Keratinocyte (primary cell): Measurements from ENCODE around the gene ZNF488. TPM values are rescaled to one million over a fixed set of nuclear protein-coding genes. Genes with fewer than 3 reads are reported as not detected.

Experiments
- DNase-seq: peaks from one replicate; pipeline ENCODE4 v3.0.0-alpha.2; 2011; ENCODE audit warnings: low read depth, missing footprints, low spot score
- FAIRE-seq: peaks from 2 replicates; lab custom pipeline; 2011; peaks lifted over from hg19 to GRCh38; lab: Jason Lieb, UNC
- H2AFZ ChIP-seq: 2 replicates; pipeline ENCODE4 v1.6.0; 2012; ENCODE audit warnings: low read length, control low read depth, inconsistent platforms; ENCODE audit not compliant: control insufficient read depth
- H3K27ac ChIP-seq: 2 replicates; pipeline ENCODE4 v1.5.1; 2011; ENCODE audit warnings: low read length; ENCODE audit not compliant: control insufficient read depth, insufficient read depth
- H3K27me3 ChIP-seq: 3 replicates; pipeline ENCODE4 v1.6.0; 2011; ENCODE audit warnings: low read length; ENCODE audit not compliant: control insufficient read depth, insufficient read depth; ENCODE audit errors: extremely low read depth
- H3K36me3 ChIP-seq, 2 experiments: 2 replicates in 1 of 2; 3 replicates in 1 of 2; pipeline ENCODE4 v1.5.1; 2011; ENCODE audit warnings: low read length in 2 of 2, mild to moderate bottlenecking in 1 of 2; ENCODE audit not compliant: control insufficient read depth in 2 of 2, insufficient read depth in 2 of 2; ENCODE audit errors: extremely low read depth in 1 of 2
- H3K4me1 ChIP-seq: 3 replicates; pipeline ENCODE4 v1.5.1; 2011; ENCODE audit warnings: low read length; ENCODE audit not compliant: control insufficient read depth, insufficient read depth; ENCODE audit errors: extremely low read depth
- H3K4me2 ChIP-seq: 3 replicates; pipeline ENCODE4 v1.6.0; 2011; ENCODE audit warnings: low read depth, low read length; ENCODE audit not compliant: control insufficient read depth, insufficient read depth; ENCODE audit errors: extremely low read depth
- H3K4me3 ChIP-seq, 3 experiments: fragments of 200-600 bp in 1 of 3; sonication (generic) in 1 of 3; 2 replicates in 2 of 3; 3 replicates in 1 of 3; pipeline ENCODE4 v1.5.1; 2011 to 2016; ENCODE audit warnings: low read length in 3 of 3, mild to moderate bottlenecking in 3 of 3, control low read depth in 2 of 3, inconsistent platforms in 1 of 3, low read depth in 1 of 3, mixed read lengths in 1 of 3, mixed run types in 1 of 3, moderate library complexity in 1 of 3; ENCODE audit not compliant: control insufficient read depth in 2 of 3, insufficient read depth in 2 of 3; ENCODE audit errors: extremely low read depth in 1 of 3
- H3K79me2 ChIP-seq: 2 replicates; pipeline ENCODE4 v1.6.0; 2012; ENCODE audit warnings: low read length; ENCODE audit not compliant: control insufficient read depth, insufficient read depth
- H3K9ac ChIP-seq: 3 replicates; pipeline ENCODE4 v1.6.0; 2011; ENCODE audit warnings: low read length; ENCODE audit not compliant: control insufficient read depth, insufficient read depth; ENCODE audit errors: extremely low read depth
- H3K9me1 ChIP-seq: 3 replicates; pipeline ENCODE4 v1.6.0; 2011; ENCODE audit warnings: low read length; ENCODE audit not compliant: control insufficient read depth, insufficient read depth; ENCODE audit errors: extremely low read depth
- H3K9me3 ChIP-seq: 2 replicates; pipeline ENCODE4 v1.5.1; 2012; ENCODE audit warnings: low read depth, low read length; ENCODE audit not compliant: control insufficient read depth
- H4K20me1 ChIP-seq: 3 replicates; pipeline ENCODE4 v1.6.0; 2011; ENCODE audit warnings: low read length; ENCODE audit not compliant: control insufficient read depth, insufficient read depth; ENCODE audit errors: extremely low read depth
- CTCF ChIP-seq, 3 experiments: IDR thresholded peaks in 1 of 3; conservative IDR thresholded peaks in 1 of 3; optimal IDR thresholded peaks in 1 of 3; 2 replicates in 2 of 3; 3 replicates in 1 of 3; pipeline versions ENCODE3 to v1.5.1; 2011; ENCODE audit warnings: low read length in 3 of 3, mild to moderate bottlenecking in 3 of 3, moderate library complexity in 2 of 3, control low read depth in 1 of 3, inconsistent platforms in 1 of 3; ENCODE audit not compliant: insufficient read depth in 2 of 3; ENCODE audit errors: extremely low read depth in 1 of 3
- EZH2 ChIP-seq: IDR thresholded peaks from one replicate; pipeline ENCODE4 v1.6.1; 2012; ENCODE audit warnings: inconsistent platforms, mild to moderate bottlenecking, low read length, moderate library complexity
- dilution Hi-C: fragments of 300-500 bp; cut with MboI; formaldehyde crosslinking; loops from one replicate; pipeline ENCODE4 v1.7.0; 2020; ENCODE audit warnings: low sequenced_read_pairs; ENCODE audit not compliant: extremely low pct_ligation_motif_present
- polyA plus RNA-seq, 5 experiments: library from polyadenylated mRNA; depleted of rRNA in 3 of 5; stranded (reverse) in 3 of 5; stranded (forward) in 1 of 5; unstranded in 1 of 5; fragments of >200 nt; gene quantifications; 1 replicate in 1 of 5; 2 replicates in 3 of 5; 3 replicates in 1 of 5; pipeline versions ENCODE4 v1.2.1 to v1.2.3, GENCODE V29; 2011 to 2012; ENCODE audit warnings: missing spikeins in 2 of 5, low read depth in 1 of 5, low replicate concordance in 1 of 5

ZNF488 gene
- polyA plus RNA-seq, 1 donor (not counting 4 experiments of a cell fraction or from before 2014, with no cell fraction given), result 1.2 TPM

GRCh38 chr10:47358457-47358856, 25.6 kb downstream of the ZNF488 start:
- Histone ChIP-seq H4K20me1 (no peaks in the 10 kb centered on the region), H3K9me3 (no peaks in the 10 kb centered on the region), H3K9me1 (no peaks in the 10 kb centered on the region), H3K79me2 (no peaks in the 10 kb centered on the region), H3K9ac (no peak overlapping the region), H3K27ac (no peak overlapping the region), H2AFZ (no peak overlapping the region), H3K4me3 (no peak overlapping the region), H3K36me3 (no peaks in the 10 kb centered on the region), H3K4me2 (no peak overlapping the region), H3K27me3 (no peaks in the 10 kb centered on the region), H3K4me1 (peaks cover 13% of the 10 kb centered on the region)
- dilution Hi-C loops, result no loop called here
- FAIRE-seq (no peak), DNase-seq (no peak)
- TF ChIP-seq CTCF (optimal IDR thresholded peaks at IDR 0.05 in 1 of 3, IDR thresholded peaks at IDR 0.05 in 1 of 3, conservative IDR thresholded peaks at IDR 0.05 in 1 of 3; ENCODE audit: extremely low read depth in 1 of 3, insufficient read depth in 2 of 3, low read length in 3 of 3) (no peak), EZH2 (no peak)

- no peak overlapping the region for H2AFZ ChIP-seq
- no peaks in the 10 kb centered on the region for H3K27me3 ChIP-seq
- peaks cover 13% of the 10 kb centered on the region for H3K4me1 ChIP-seq
- no peak for FAIRE-seq
- H3K36me3 ChIP-seq, result no peaks in the 10 kb centered on the region
- dilution Hi-C loops, result no loop called here
- H3K9ac ChIP-seq, result no peak overlapping the region
- no peak overlapping the region for H3K4me3 ChIP-seq
- H3K4me2 ChIP-seq, result no peak overlapping the region
- H3K27ac ChIP-seq, result no peak overlapping the region
- H3K9me3 ChIP-seq, result no peaks in the 10 kb centered on the region
- H4K20me1 ChIP-seq, result no peaks in the 10 kb centered on the region
- H3K9me1 ChIP-seq, result no peaks in the 10 kb centered on the region
- H3K79me2 ChIP-seq, result no peaks in the 10 kb centered on the region
- no peak for TF ChIP-seq CTCF (optimal IDR thresholded peaks at IDR 0.05 in 1 of 3, IDR thresholded peaks at IDR 0.05 in 1 of 3, conservative IDR thresholded peaks at IDR 0.05 in 1 of 3; ENCODE audit: extremely low read depth in 1 of 3, insufficient read depth in 2 of 3, low read length in 3 of 3)
- TF ChIP-seq EZH2, result no peak
- no peak for DNase-seq
These were observed 26.2 kb downstream of the ZNF488 start for GRCh38 chr10:47357911-47358310.
